ENCODE data around the gene CACNB2. TPM values are rescaled to one million over a fixed set of nuclear protein-coding genes. Genes with fewer than 3 reads are reported as not detected.
"Not testable (repeated sequence)": the region's sequence is repeated elsewhere in the genome, so short reads cannot be mapped to it uniquely, and the experiment has no call there.

CACNB2 gene
- polyA plus RNA-seq, 1 of the 3 experiments (the other 2 are of a cell fraction): 0.74 TPM

DNA sequence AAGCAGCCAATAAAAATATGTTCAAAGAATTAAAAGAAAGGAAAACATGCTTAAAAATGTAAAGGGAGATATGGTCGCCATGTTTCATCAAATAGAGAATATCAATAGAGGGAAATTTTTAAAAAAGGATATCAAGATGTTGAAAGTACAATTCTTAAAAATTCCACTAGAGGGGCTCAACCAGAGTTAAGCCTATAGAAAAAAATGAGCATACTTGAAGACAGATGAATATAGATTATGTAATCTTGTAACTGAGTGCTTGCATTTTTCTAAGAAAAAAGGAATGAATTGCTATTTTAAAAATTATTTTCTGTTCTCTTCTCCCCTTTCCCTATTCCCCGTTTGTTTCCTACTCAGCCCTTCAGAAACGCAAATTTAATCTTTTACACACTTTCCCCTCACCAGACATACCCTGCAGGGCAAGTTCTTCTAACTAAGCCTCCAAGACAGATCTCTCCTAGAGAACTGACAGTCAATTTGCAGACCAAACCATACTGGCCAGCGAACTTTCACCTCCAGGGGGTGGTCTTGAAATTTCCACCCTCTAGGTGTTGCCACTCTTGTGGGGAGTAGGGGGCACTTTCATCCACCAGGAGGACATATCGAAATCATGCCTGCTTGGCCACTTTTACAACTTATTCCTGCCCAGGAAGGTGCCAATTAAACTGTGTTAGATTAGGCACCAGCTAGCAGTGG, 443.5 kb downstream of the CACNB2 start:
- peaks cover 0 to 7% of the 10 kb centered on the region in 2 experiments; a peak in 1 of 4 replicates for H3K4me1 ChIP-seq (ENCODE audit: control insufficient read depth in 1 of 2, insufficient read depth in 2 of 2, low read depth in 1 of 2, low read length in 1 of 2)
- no peak overlapping the region for H3K4me3 ChIP-seq (ENCODE audit: low read depth in 2 of 2, low read length in 1 of 2)
- H3F3A ChIP-seq (replicated peaks; ENCODE audit: insufficient read depth): no peaks in the 10 kb centered on the region
- no peaks in the 10 kb centered on the region for H3K9me2 ChIP-seq
- WGBS (ENCODE audit: low lambda C conversion rate): 86% methylated on average over 5 of the region's 5 CpGs
- DNase-seq: no peak
- H4K20me1 ChIP-seq (ENCODE audit: insufficient read depth): no peaks in the 10 kb centered on the region
- no peaks in the 10 kb centered on the region for H3K27me3 ChIP-seq (ENCODE audit: insufficient read depth)
- H3K9me3 ChIP-seq: no peaks in the 10 kb centered on the region
- H3K9ac ChIP-seq: no peak overlapping the region
- H3K4me2 ChIP-seq: no peak overlapping the region
- no peak overlapping the region for H3K27ac ChIP-seq (ENCODE audit: low read depth in 2 of 2, low read length in 1 of 2)
- no peaks in the 10 kb centered on the region for H3K79me2 ChIP-seq (ENCODE audit: insufficient read depth)
- TF ChIP-seq, protein P1, sequence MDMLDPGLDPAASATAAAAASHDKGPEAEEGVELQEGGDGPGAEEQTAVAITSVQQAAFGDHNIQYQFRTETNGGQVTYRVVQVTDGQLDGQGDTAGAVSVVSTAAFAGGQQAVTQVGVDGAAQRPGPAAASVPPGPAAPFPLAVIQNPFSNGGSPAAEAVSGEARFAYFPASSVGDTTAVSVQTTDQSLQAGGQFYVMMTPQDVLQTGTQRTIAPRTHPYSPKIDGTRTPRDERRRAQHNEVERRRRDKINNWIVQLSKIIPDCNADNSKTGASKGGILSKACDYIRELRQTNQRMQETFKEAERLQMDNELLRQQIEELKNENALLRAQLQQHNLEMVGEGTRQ (IDR thresholded peaks at IDR 0.05; ENCODE audit: borderline replicate concordance, low read depth, low read length): no peak
- TF ChIP-seq, protein P2, sequence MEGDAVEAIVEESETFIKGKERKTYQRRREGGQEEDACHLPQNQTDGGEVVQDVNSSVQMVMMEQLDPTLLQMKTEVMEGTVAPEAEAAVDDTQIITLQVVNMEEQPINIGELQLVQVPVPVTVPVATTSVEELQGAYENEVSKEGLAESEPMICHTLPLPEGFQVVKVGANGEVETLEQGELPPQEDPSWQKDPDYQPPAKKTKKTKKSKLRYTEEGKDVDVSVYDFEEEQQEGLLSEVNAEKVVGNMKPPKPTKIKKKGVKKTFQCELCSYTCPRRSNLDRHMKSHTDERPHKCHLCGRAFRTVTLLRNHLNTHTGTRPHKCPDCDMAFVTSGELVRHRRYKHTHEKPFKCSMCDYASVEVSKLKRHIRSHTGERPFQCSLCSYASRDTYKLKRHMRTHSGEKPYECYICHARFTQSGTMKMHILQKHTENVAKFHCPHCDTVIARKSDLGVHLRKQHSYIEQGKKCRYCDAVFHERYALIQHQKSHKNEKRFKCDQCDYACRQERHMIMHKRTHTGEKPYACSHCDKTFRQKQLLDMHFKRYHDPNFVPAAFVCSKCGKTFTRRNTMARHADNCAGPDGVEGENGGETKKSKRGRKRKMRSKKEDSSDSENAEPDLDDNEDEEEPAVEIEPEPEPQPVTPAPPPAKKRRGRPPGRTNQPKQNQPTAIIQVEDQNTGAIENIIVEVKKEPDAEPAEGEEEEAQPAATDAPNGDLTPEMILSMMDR (IDR thresholded peaks at IDR 0.05): peak; percentile 44
- ChIA-PET CTCF (interaction anchor here (0.6 to 1.2 kb wide), 2 partner anchors 11 to 40 kb away, joined by 3 to 5 read pairs; no protein-coding TSS in a partner anchor), POLR2A (no interaction called here)
- H2AFZ ChIP-seq (ENCODE audit: low read depth): no peak overlapping the region
- peaks cover 4 to 14% of the 10 kb centered on the region in 2 experiments for H3K36me3 ChIP-seq (replicated peaks in 1 of 2; ENCODE audit: control insufficient read depth in 1 of 2, insufficient read depth in 2 of 2, low read length in 1 of 2)

DNA sequence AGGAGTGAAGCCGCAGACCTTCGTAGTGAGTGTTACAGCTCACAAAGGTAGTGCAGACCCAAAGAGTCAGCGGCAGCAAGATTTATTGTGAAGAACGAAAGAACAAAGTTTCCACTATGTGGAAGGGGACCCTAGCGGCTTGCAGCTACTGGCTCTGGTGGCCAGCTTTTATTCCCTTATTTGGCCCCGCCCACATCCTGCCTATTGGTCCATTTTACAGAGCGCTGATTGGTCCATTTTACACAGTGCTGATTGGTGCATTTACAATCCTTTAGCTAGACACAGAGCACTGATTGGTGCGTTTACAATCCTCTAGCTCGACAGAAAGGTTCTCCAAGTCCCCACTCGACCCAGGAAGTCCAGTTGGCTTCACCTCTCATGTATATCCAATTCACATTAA, 446.4 kb downstream of the CACNB2 start:
- 90% methylated on average over 10 of the region's 10 CpGs for WGBS (ENCODE audit: low lambda C conversion rate)
- H3K79me2 ChIP-seq (ENCODE audit: insufficient read depth); H3K27ac ChIP-seq (ENCODE audit: low read depth in 2 of 2, low read length in 1 of 2); POLR2A ChIA-PET; H2AFZ ChIP-seq (ENCODE audit: low read depth); H3K36me3 ChIP-seq (replicated peaks in 1 of 2; ENCODE audit: control insufficient read depth in 1 of 2, insufficient read depth in 2 of 2, low read length in 1 of 2); H3K9me2 ChIP-seq; H3F3A ChIP-seq (replicated peaks; ENCODE audit: insufficient read depth); H3K4me3 ChIP-seq (ENCODE audit: low read depth in 2 of 2, low read length in 1 of 2); H3K4me1 ChIP-seq (ENCODE audit: control insufficient read depth in 1 of 2, insufficient read depth in 2 of 2, low read depth in 1 of 2, low read length in 1 of 2); H4K20me1 ChIP-seq (ENCODE audit: insufficient read depth); H3K9me3 ChIP-seq; DNase-seq; H3K27me3 ChIP-seq (ENCODE audit: insufficient read depth); H3K9ac ChIP-seq; H3K4me2 ChIP-seq: not testable (repeated sequence)
- CTCF ChIA-PET: interaction anchor here (0.9 to 1.5 kb wide), 3 partner anchors 11 to 15 kb away, joined by 3 to 4 read pairs (median 4); no protein-coding TSS in a partner anchor

DNA sequence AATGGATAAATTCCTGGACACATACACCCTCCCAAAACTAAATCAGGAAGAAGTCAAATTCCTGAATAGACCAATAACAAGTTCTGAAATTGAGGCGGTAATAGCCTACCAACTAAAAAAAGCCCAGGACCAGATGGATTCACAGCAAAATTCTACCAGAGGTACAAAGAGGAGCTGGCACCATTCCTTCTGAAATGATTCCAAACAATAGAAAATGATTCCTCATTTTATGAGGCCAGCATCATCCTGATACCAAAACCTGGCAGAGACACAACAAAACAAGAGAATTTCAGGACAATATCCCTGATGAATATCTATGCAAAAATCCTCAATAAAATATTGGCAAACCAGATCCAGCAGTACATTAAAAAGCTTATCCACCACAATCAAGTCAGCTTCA, 450.9 kb downstream of the CACNB2 start:
- H4K20me1 ChIP-seq (ENCODE audit: insufficient read depth); DNase-seq; CTCF ChIA-PET; H3K4me3 ChIP-seq (ENCODE audit: low read depth in 2 of 2, low read length in 1 of 2); H3K36me3 ChIP-seq (replicated peaks in 1 of 2; ENCODE audit: control insufficient read depth in 1 of 2, insufficient read depth in 2 of 2, low read length in 1 of 2); POLR2A ChIA-PET; H2AFZ ChIP-seq (ENCODE audit: low read depth); H3K4me1 ChIP-seq (ENCODE audit: control insufficient read depth in 1 of 2, insufficient read depth in 2 of 2, low read depth in 1 of 2, low read length in 1 of 2); H3K4me2 ChIP-seq; H3K9ac ChIP-seq; H3K27me3 ChIP-seq (ENCODE audit: insufficient read depth); H3K79me2 ChIP-seq (ENCODE audit: insufficient read depth); H3K9me3 ChIP-seq; H3F3A ChIP-seq (replicated peaks; ENCODE audit: insufficient read depth); H3K9me2 ChIP-seq; H3K27ac ChIP-seq (ENCODE audit: low read depth in 2 of 2, low read length in 1 of 2): not testable (repeated sequence)
- 100% methylated on average over 1 of the region's 1 CpG for WGBS (ENCODE audit: low lambda C conversion rate)

Other genes starting within 250 kb of the CACNB2 start
- not detected in 2 replicates for gene SLC39A12, start 188.5 kb upstream of the CACNB2 start, polyA plus RNA-seq (2012; rRNA removed)